Measurements from ENCODE around the gene UCHL3. TPM values are rescaled to one million over a fixed set of nuclear protein-coding genes. Genes with fewer than 3 reads are reported as not detected.
"Not testable (repeated sequence)": the region's sequence is repeated elsewhere in the genome, so short reads cannot be mapped to it uniquely, and the experiment has no call there.

The UCHL3 gene
- total and polyA plus RNA-seq, 3 donors from 2014 or later = 31.1 to 100 (median 49.1) TPM

- intact Hi-C loops (cut with DNase I; ENCODE audit: low total_unique reads) = no loop called here
- no peak for DNase-seq
- H3K4me3 ChIP-seq = no peak overlapping the region
- H3K27me3 ChIP-seq = no peaks in the 10 kb centered on the region
- no peaks in the 10 kb centered on the region for H3K9me3 ChIP-seq
- H3K36me3 ChIP-seq (ENCODE audit: low read depth, missing control alignments) = no peaks in the 10 kb centered on the region
- WGBS, 2 donors = 84 to 87% methylated on average over 10 of the region's 10 CpGs
- no peak for TF ChIP-seq CTCF (IDR thresholded peaks at IDR 0.05)
- no peak for TF ChIP-seq POLR2A (IDR thresholded peaks at IDR 0.05)
- H3K27ac ChIP-seq = no peak overlapping the region
- H3K4me1 ChIP-seq = peaks cover 15% of the 10 kb centered on the region
Measured at GRCh38 chr13:75544681-75545330, 4.8 kb upstream of the UCHL3 start.

DNA sequence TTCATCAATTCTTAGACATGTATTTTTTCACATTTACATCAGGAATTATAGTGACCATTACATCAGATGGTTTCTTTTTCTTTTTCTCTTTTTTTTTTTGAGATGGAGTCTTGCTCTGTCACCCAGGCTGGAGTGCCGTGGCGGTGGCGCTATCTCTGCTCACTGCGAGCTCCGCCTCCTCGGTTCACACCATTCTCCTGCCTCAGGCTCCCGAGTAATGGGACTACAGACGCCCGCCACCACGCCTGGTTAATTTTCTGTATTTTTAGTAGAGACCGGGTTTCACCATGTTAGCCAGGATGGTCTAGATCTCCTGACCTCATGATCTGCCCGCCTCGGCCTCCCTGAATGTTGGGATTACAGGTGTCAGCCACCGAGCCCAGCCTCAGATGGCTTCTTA lies 4.2 kb upstream of the UCHL3 start:
- H3K9me3 ChIP-seq; H3K4me3 ChIP-seq; H3K27ac ChIP-seq; DNase-seq; H3K27me3 ChIP-seq; intact Hi-C loops (cut with DNase I; ENCODE audit: low total_unique reads); H3K36me3 ChIP-seq (ENCODE audit: low read depth, missing control alignments): not testable (repeated sequence)
- 87 to 90% methylated on average over 14 of the region's 14 CpGs for WGBS, 2 donors
- peaks cover 15% of the 10 kb centered on the region for H3K4me1 ChIP-seq

GRCh38 chr13:75547917-75548316 lies 1.7 kb upstream of the UCHL3 start:
- 64 to 71% methylated on average over 3 of the region's 3 CpGs for WGBS, 2 donors
- no peaks in the 10 kb centered on the region for H3K36me3 ChIP-seq (ENCODE audit: low read depth, missing control alignments)
- H3K4me3 ChIP-seq = no peak overlapping the region
- intact Hi-C loops (cut with DNase I; ENCODE audit: low total_unique reads) = no loop called here
- DNase-seq = no peak
- H3K9me3 ChIP-seq = no peaks in the 10 kb centered on the region
- no peak overlapping the region for H3K27ac ChIP-seq
- H3K4me1 ChIP-seq = peaks cover 10% of the 10 kb centered on the region
- H3K27me3 ChIP-seq = no peaks in the 10 kb centered on the region
- TF ChIP-seq POLR2A (IDR thresholded peaks at IDR 0.05) (no peak), CTCF (IDR thresholded peaks at IDR 0.05) (no peak)

DNA sequence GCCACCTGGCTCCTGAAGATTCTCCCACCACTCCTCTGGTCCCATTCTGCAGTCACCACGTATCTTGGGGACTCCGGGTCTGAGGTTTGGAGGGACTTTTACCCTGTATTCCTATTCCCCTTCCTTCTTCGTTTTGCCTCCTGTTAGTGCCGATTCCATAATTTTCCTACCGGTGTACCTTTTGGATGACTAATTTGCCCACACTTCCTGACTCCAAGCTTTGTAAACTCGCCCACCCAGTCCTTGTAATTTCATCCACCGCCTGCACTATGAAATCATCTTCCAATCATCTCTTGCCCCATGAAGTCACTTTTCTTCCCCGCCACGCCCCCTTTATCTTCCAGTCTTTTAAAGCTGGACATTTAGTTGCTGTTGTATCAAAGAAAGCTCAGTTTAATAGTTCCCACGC lies 572 bp downstream of the UCHL3 start:
- intact Hi-C loops (cut with DNase I; ENCODE audit: low total_unique reads) = no loop called here
- peak; percentile 74 for DNase-seq
- WGBS, 2 donors = 1 to 2% methylated on average over 10 of the region's 10 CpGs
- Histone ChIP-seq H3K4me1 (peaks cover 10% of the 10 kb centered on the region), H3K27ac (peak overlapping the region; percentile 78 to 84), H3K9me3 (no peaks in the 10 kb centered on the region), H3K27me3 (no peaks in the 10 kb centered on the region), H3K4me3 (peak overlapping the region; percentile 77 to 93), H3K36me3 (ENCODE audit: low read depth, missing control alignments) (no peaks in the 10 kb centered on the region)
- TF ChIP-seq POLR2A (IDR thresholded peaks at IDR 0.05) (no peak), CTCF (IDR thresholded peaks at IDR 0.05) (no peak)

DNA sequence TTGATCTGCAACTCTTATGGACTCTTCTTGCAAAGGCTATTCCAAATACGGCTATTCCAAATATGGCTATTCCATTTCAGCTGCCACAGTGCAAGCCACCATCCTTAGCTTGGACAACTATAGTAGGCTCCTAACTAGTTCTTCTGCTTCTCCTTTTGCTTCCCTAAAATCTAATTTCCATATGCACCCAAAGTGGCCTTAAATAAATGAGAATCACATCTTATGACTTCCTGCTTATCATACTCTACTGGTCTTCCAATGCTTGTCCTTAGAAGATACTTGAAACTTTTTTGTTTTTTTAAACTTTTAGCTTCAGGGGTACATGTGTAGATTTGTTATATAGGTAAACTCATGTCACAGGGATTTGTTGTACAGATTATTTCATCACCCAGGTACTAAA lies 4.9 kb downstream of the UCHL3 start:
- TF ChIP-seq POLR2A (IDR thresholded peaks at IDR 0.05) = no peak
- no peak for TF ChIP-seq CTCF (IDR thresholded peaks at IDR 0.05)
- intact Hi-C loops (cut with DNase I; ENCODE audit: low total_unique reads) = no loop called here
- Histone ChIP-seq H3K4me1 (no peaks in the 10 kb centered on the region), H3K4me3 (no peak overlapping the region), H3K27me3 (no peaks in the 10 kb centered on the region), H3K36me3 (ENCODE audit: low read depth, missing control alignments) (no peaks in the 10 kb centered on the region), H3K9me3 (no peaks in the 10 kb centered on the region), H3K27ac (no peak overlapping the region)
- WGBS, 2 donors = 86 to 94% methylated on average over 1 of the region's 1 CpG
- DNase-seq = no peak

All from testis (tissue), 3 donors.